ENCODE measurements around the gene MGAT3. TPM values are rescaled to one million over a fixed set of nuclear protein-coding genes. Genes with fewer than 3 reads are reported as not detected.

Gene MGAT3
- total and polyA plus RNA-seq, 10 donors: 1.3 to 14.4 (median 9.1) TPM

GRCh38 chr22:39432361-39432811, 24.4 kb upstream of the MGAT3 start:
- TF ChIP-seq POLR2AphosphoS5 (IDR thresholded peaks at IDR 0.05): no peak
- TF ChIP-seq POLR2A (IDR thresholded peaks at IDR 0.05): no peak
- TF ChIP-seq CTCF (IDR thresholded peaks at IDR 0.05 in 8 of 11, conservative IDR thresholded peaks at IDR 0.05 in 3 of 11): no peak
- WGBS, 5 donors: 53 to 76% (median 73%) methylated on average over 6 to 10 of the region's 10 CpGs
- Histone ChIP-seq H3K4me1 (peaks cover 13 to 74% (median 41%) of the 10 kb centered on the region in 6 donors), H3K27ac (peak overlapping the region; percentile 76 to 91 (median 84)), H3K9me3 (no peaks in the 10 kb centered on the region), H3K4me3 (no peak overlapping the region), H3K36me3 (peaks cover 0 to 75% (median 47%) of the 10 kb centered on the region in 6 donors), H3K27me3 (replicated peaks in 1 of 7) (no peaks in the 10 kb centered on the region)
- intact Hi-C loops (cut with DNase I; ENCODE audit: low total_unique reads): no loop called here
- DNase-seq: peak; percentile 65

GRCh38 chr22:39433476-39434242, 23.2 kb upstream of the MGAT3 start:
- Histone ChIP-seq H3K36me3 (peaks cover 0 to 63% (median 35%) of the 10 kb centered on the region in 6 donors), H3K27me3 (replicated peaks in 1 of 7) (no peaks in the 10 kb centered on the region), H3K4me3 (no peak overlapping the region), H3K9me3 (no peaks in the 10 kb centered on the region), H3K4me1 (peaks cover 18 to 84% (median 48%) of the 10 kb centered on the region in 6 donors), H3K27ac (peak overlapping the region in 5 of 8 donors; percentile 83 to 91 (median 85))
- 86 to 92% (median 89%) methylated on average over 22 to 31 of the region's 31 CpGs for WGBS, 5 donors
- TF ChIP-seq POLR2A (IDR thresholded peaks at IDR 0.05) (no peak), POLR2AphosphoS5 (IDR thresholded peaks at IDR 0.05) (peak in 1 of 3 donors; percentile 31), CTCF (IDR thresholded peaks at IDR 0.05 in 8 of 11, conservative IDR thresholded peaks at IDR 0.05 in 3 of 11) (no peak)
- DNase-seq: no peak
- intact Hi-C loops (cut with DNase I; ENCODE audit: low total_unique reads): no loop called here

- no peaks in the 10 kb centered on the region for H3K27me3 ChIP-seq (replicated peaks in 1 of 7)
- no peaks in the 10 kb centered on the region for H3K9me3 ChIP-seq
- peaks cover 0 to 57% (median 31%) of the 10 kb centered on the region in 6 donors for H3K36me3 ChIP-seq
- no peak overlapping the region for H3K4me3 ChIP-seq
- peaks cover 18 to 83% (median 46%) of the 10 kb centered on the region in 6 donors for H3K4me1 ChIP-seq
- H3K27ac ChIP-seq: peak overlapping the region in 1 of 8 donors; percentile 87
- TF ChIP-seq POLR2A (IDR thresholded peaks at IDR 0.05) (no peak), POLR2AphosphoS5 (IDR thresholded peaks at IDR 0.05) (no peak), CTCF (IDR thresholded peaks at IDR 0.05 in 8 of 11, conservative IDR thresholded peaks at IDR 0.05 in 3 of 11) (no peak)
- no peak for DNase-seq
- intact Hi-C loops (cut with DNase I; ENCODE audit: low total_unique reads): no loop called here
- WGBS, 5 donors: 83 to 95% (median 91%) methylated on average over 11 to 18 of the region's 18 CpGs
Observed at GRCh38 chr22:39434243-39434653, 22.6 kb upstream of the MGAT3 start.

GRCh38 chr22:39434721-39435120, 22.1 kb upstream of the MGAT3 start:
- DNase-seq: no peak
- TF ChIP-seq POLR2A (IDR thresholded peaks at IDR 0.05) (no peak), POLR2AphosphoS5 (IDR thresholded peaks at IDR 0.05) (no peak), CTCF (IDR thresholded peaks at IDR 0.05 in 8 of 11, conservative IDR thresholded peaks at IDR 0.05 in 3 of 11) (no peak)
- Histone ChIP-seq H3K36me3 (peaks cover 0 to 52% (median 29%) of the 10 kb centered on the region in 6 donors), H3K27me3 (replicated peaks in 1 of 7) (no peaks in the 10 kb centered on the region), H3K4me3 (no peak overlapping the region), H3K27ac (no peak overlapping the region), H3K9me3 (no peaks in the 10 kb centered on the region), H3K4me1 (peaks cover 18 to 83% (median 46%) of the 10 kb centered on the region in 6 donors)
- intact Hi-C loops (cut with DNase I; ENCODE audit: low total_unique reads): no loop called here
- 88 to 98% (median 93%) methylated on average over 4 to 6 of the region's 6 CpGs for WGBS, 5 donors

Data from spleen (tissue), 11 donors.